Hepatocyte (in vitro differentiated cells): Measurements from ENCODE around the gene CC2D2B.

Source experiments
- EZH2 ChIP-seq: fragments of 200-600 bp; sonication (generic); IDR thresholded peaks from 2 replicates; pipeline ENCODE4 v1.6.1; 2016; ENCODE audit warnings: antibody characterized with exemption, mild to moderate bottlenecking, borderline replicate concordance
- EZH2phosphoT487 ChIP-seq: fragments of 200-600 bp; sonication (generic); IDR thresholded peaks from one replicate; pipeline ENCODE4 v1.6.1; 2018; ENCODE audit warnings: antibody characterized with exemption, mild to moderate bottlenecking, low read depth, moderate library complexity; ENCODE audit not compliant: unreplicated experiment, severe bottlenecking
- TF ChIP-seq, protein P1 (sequence below): fragments of 200-600 bp; sonication (generic); IDR thresholded peaks from 2 replicates; pipeline ENCODE4 v1.5.1; 2016; ENCODE audit warnings: antibody characterized with exemption, mild to moderate bottlenecking; ENCODE audit not compliant: poor library complexity

DNA sequence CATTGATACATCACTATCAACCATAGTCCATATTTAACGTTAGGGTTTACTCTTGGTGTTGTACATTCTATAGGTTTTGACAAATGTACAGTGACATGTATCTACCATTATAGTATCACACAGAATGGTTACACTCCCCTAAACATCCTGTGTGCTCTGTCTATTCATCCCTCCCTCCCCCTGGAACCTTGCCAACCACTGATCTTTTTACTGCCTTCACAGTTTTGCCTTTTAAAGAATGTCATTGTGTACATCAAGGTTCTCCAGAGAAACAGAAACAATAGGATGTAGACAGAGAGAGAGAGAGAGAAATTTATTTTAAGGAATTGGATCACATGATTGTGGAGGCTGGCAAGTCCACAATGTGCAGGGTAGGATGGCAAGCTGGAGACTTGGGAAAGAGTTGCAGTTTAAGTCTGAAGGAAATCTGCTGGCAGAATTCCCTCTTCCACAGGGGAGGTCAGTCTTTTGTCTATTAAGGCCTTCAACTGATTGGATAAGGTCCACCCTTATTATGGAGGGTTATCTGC, 90.5 kb downstream of the CC2D2B start:
- TF ChIP-seq, protein P1, sequence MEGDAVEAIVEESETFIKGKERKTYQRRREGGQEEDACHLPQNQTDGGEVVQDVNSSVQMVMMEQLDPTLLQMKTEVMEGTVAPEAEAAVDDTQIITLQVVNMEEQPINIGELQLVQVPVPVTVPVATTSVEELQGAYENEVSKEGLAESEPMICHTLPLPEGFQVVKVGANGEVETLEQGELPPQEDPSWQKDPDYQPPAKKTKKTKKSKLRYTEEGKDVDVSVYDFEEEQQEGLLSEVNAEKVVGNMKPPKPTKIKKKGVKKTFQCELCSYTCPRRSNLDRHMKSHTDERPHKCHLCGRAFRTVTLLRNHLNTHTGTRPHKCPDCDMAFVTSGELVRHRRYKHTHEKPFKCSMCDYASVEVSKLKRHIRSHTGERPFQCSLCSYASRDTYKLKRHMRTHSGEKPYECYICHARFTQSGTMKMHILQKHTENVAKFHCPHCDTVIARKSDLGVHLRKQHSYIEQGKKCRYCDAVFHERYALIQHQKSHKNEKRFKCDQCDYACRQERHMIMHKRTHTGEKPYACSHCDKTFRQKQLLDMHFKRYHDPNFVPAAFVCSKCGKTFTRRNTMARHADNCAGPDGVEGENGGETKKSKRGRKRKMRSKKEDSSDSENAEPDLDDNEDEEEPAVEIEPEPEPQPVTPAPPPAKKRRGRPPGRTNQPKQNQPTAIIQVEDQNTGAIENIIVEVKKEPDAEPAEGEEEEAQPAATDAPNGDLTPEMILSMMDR: no peak
- TF ChIP-seq EZH2 (no peak), EZH2phosphoT487 (no peak)
